ENCODE measurements around the gene FBXW5. TPM values are rescaled to one million over a fixed set of nuclear protein-coding genes. Genes with fewer than 3 reads are reported as not detected.

FBXW5 gene
- total and polyA plus RNA-seq, 9 of the 15 experiments (the other 6 are each of a cell fraction or from before 2014, with no cell fraction given): 0.21 to 128 (median 37.0) TPM

- TF ChIP-seq ZBTB33 (CRISPR knock-in tag; IDR thresholded peaks at IDR 0.05) (peak; percentile 78), PHTF2 (CRISPR knock-in tag; IDR thresholded peaks at IDR 0.05) (no peak), TARDBP (IDR thresholded peaks at IDR 0.05) (peak; percentile 86), KLF1 (tag; IDR thresholded peaks at IDR 0.05) (0 out of 2 replicates have a peak, but pooled peaks have one; percentile 23), ZNF75A (CRISPR knock-in tag; IDR thresholded peaks at IDR 0.05) (no peak), RBM22 (IDR thresholded peaks at IDR 0.05; ENCODE audit: low read depth, low read length, poor library complexity, severe bottlenecking) (no peak), ETS2 (tag; IDR thresholded peaks at IDR 0.05; ENCODE audit: borderline replicate concordance, poor library complexity, severe bottlenecking) (no peak), E4F1 (CRISPR knock-in tag; IDR thresholded peaks at IDR 0.05; ENCODE audit: borderline replicate concordance) (no peak), ZNF561 (CRISPR knock-in tag; conservative IDR thresholded peaks at IDR 0.05) (0 out of 2 replicates have a peak, but pooled peaks have one; percentile 40), MTA3 (IDR thresholded peaks at IDR 0.05; ENCODE audit: borderline replicate concordance) (peak; percentile 1; the same call in 1 of the 2 replicates), ZNF395 (CRISPR knock-in tag; IDR thresholded peaks at IDR 0.05) (0 out of 2 replicates have a peak, but pooled peaks have one; percentile 19), SUPT5H (IDR thresholded peaks at IDR 0.05) (peak; percentile 57; the same call in 1 of the 2 replicates), CREB3L1 (IDR thresholded peaks at IDR 0.05; ENCODE audit: borderline replicate concordance, low read depth) (peak; percentile 63; the same call in 1 of the 2 replicates), YBX1 (IDR thresholded peaks at IDR 0.05) (no peak), ZNF12 (CRISPR knock-in tag; IDR thresholded peaks at IDR 0.05) (no peak; the same call in 1 of the 2 replicates), DEAF1 (CRISPR knock-in tag; IDR thresholded peaks at IDR 0.05) (no peak), SIN3A (IDR thresholded peaks at IDR 0.05; ENCODE audit: borderline replicate concordance in 2 of 2, control insufficient read depth in 1 of 2, low read depth in 2 of 2, low read length in 2 of 2) (peak; percentile 77 to 90; a peak in 3 of 4 replicates)
Observed at GRCh38 chr9:136991993-136992818, 47.7 kb upstream of the FBXW5 start, which contains the start of gene PAXX (continued).

All from K562 (cell line).